GM12878 (cell line): ENCODE results near the gene ETNPPL. TPM values are rescaled to one million over a fixed set of nuclear protein-coding genes. Genes with fewer than 3 reads are reported as not detected.

Experiments used
- ATAC-seq: fragments of 200-7000 bp; cut with Tn5 transposase; 3 replicates; pipeline ENCODE4 v1.9.1; 2020; ENCODE audit warnings: mild to moderate bottlenecking, moderate library complexity
- BruUV-seq: library from RNA; stranded (reverse); fragments of 400-500 nt; replicated peaks from 2 replicates; lab custom pipeline; 2021; lab: Mats Ljungman, UMichigan
- CTCF ChIA-PET: fragments of 300-600 bp; sonication (Branson Sonifier 250); formaldehyde crosslinking; extraction: SDS; loops from one replicate; lab custom pipeline; 2021; ENCODE audit warnings: inconsistent platforms; lab: Yijun Ruan, JAX
- POLR2A ChIA-PET: fragments of 350-600 bp; formaldehyde crosslinking; extraction: SDS; loops from one replicate; lab custom pipeline; 2021; ENCODE audit warnings: inconsistent platforms; lab: Charles Lee
- RAD21 ChIA-PET: fragments of 300-600 bp; sonication (Branson Sonifier 250); formaldehyde crosslinking; loops from one replicate; lab custom pipeline; 2023; ENCODE audit warnings: antibody characterized with exemption; ENCODE audit not compliant: unreplicated experiment; lab: Charles Lee
- SMC1A ChIA-PET: fragments of 300-600 bp; sonication (Branson Sonifier 250); formaldehyde crosslinking; loops from one replicate; lab custom pipeline; 2023; ENCODE audit not compliant: unreplicated experiment, uncharacterized antibody; lab: Charles Lee
- DNase-seq: peaks from one replicate; pipeline ENCODE4 v3.0.0-alpha.2; 2011; ENCODE audit warnings: low read depth, low spot score
- FAIRE-seq: peaks from 3 replicates; lab custom pipeline; 2011; peaks lifted over from hg19 to GRCh38; lab: Jason Lieb, UNC
- H2AFZ ChIP-seq: 2 replicates; pipeline ENCODE4 v1.6.0; 2011; ENCODE audit warnings: low read depth, low read length, control low read depth; ENCODE audit not compliant: control insufficient read depth
- H3K27ac ChIP-seq: 2 replicates; pipeline ENCODE4 v1.5.1; 2011; ENCODE audit warnings: control low read depth; ENCODE audit not compliant: control insufficient read depth, insufficient read depth
- H3K27me3 ChIP-seq, 2 experiments: replicated peaks in 1 of 2; 2 replicates each; pipeline versions ENCODE4 v1.6.0 to v1.6.1; 2011; ENCODE audit warnings: low read length in 1 of 2; ENCODE audit not compliant: control insufficient read depth in 2 of 2, insufficient read depth in 2 of 2
- H3K36me3 ChIP-seq, 2 experiments: 2 replicates each; pipeline ENCODE4 v1.5.1; 2011; ENCODE audit warnings: low read length in 1 of 2; ENCODE audit not compliant: control insufficient read depth in 2 of 2, insufficient read depth in 2 of 2
- H3K4me1 ChIP-seq: 2 replicates; pipeline ENCODE4 v1.6.1; 2011; ENCODE audit warnings: mild to moderate bottlenecking, low read length, moderate library complexity, mixed read lengths; ENCODE audit not compliant: control insufficient read depth, insufficient read depth
- H3K4me2 ChIP-seq: 2 replicates; pipeline ENCODE4 v1.6.0; 2011; ENCODE audit warnings: control low read depth; ENCODE audit not compliant: control insufficient read depth, insufficient read depth
- H3K4me3 ChIP-seq: fragments of 200-600 bp; sonication (generic); 2 replicates; pipeline ENCODE4 v1.5.1; 2016
- H3K79me2 ChIP-seq: 2 replicates; pipeline ENCODE4 v1.6.0; 2011; ENCODE audit warnings: low read length; ENCODE audit not compliant: control insufficient read depth, insufficient read depth
- H3K9ac ChIP-seq: 2 replicates; pipeline ENCODE4 v1.8.0; 2011; ENCODE audit warnings: low read length, control low read depth, mixed read lengths; ENCODE audit not compliant: control insufficient read depth, insufficient read depth
- H3K9me3 ChIP-seq: replicated peaks from 3 replicates; pipeline ENCODE4 v1.5.1; 2011; ENCODE audit warnings: mild to moderate bottlenecking, low read length; ENCODE audit not compliant: control insufficient read depth, insufficient read depth
- H4K20me1 ChIP-seq: 2 replicates; pipeline ENCODE4 v1.6.0; 2011; ENCODE audit not compliant: control insufficient read depth, insufficient read depth
- BACH1 ChIP-seq: fragments of 450-650 bp; IDR thresholded peaks from 2 replicates; pipeline ENCODE4 v1.6.1; 2017; ENCODE audit warnings: mild to moderate bottlenecking, borderline replicate concordance
- E2F8 ChIP-seq: fragments of 450-650 bp; IDR thresholded peaks from 2 replicates; pipeline ENCODE4 v1.6.1; 2018; ENCODE audit warnings: mild to moderate bottlenecking, low read depth, moderate library complexity; ENCODE audit not compliant: partially characterized antibody
- GABPA ChIP-seq: IDR thresholded peaks from 2 replicates; pipeline ENCODE4 v1.6.1; 2014; ENCODE audit warnings: antibody characterized with exemption, low read depth, mild to moderate bottlenecking, inconsistent platforms
- HDAC6 ChIP-seq: fragments of 200-600 bp; sonication (generic); IDR thresholded peaks from one replicate; pipeline ENCODE4 v1.8.0; 2017; ENCODE audit warnings: antibody characterized with exemption; ENCODE audit not compliant: unreplicated experiment
- IKZF2 ChIP-seq, 2 experiments: fragments of 450-650 bp; IDR thresholded peaks; 2 replicates each; pipeline ENCODE4 v1.6.1; 2017; ENCODE audit warnings: mild to moderate bottlenecking in 2 of 2, moderate library complexity in 2 of 2
- KLF5 ChIP-seq: fragments of 450-650 bp; IDR thresholded peaks from 2 replicates; pipeline ENCODE4 v1.6.1; 2014; ENCODE audit warnings: mild to moderate bottlenecking; ENCODE audit not compliant: partially characterized antibody
- MEF2B ChIP-seq: fragments of 450-650 bp; IDR thresholded peaks from 2 replicates; pipeline ENCODE4 v1.6.1; 2018; ENCODE audit warnings: mild to moderate bottlenecking, moderate library complexity; ENCODE audit not compliant: partially characterized antibody, poor library complexity, severe bottlenecking
- MLLT1 ChIP-seq: fragments of 450-650 bp; IDR thresholded peaks from 2 replicates; pipeline ENCODE4 v1.6.1; 2016; ENCODE audit warnings: mild to moderate bottlenecking
- RBBP5 ChIP-seq: fragments of 200-600 bp; sonication (generic); conservative IDR thresholded peaks from 2 replicates; pipeline ENCODE4 v1.6.1; 2016
- SP1 ChIP-seq: IDR thresholded peaks from one replicate; pipeline ENCODE4 v1.6.1; 2011; ENCODE audit warnings: low read depth, low read length
- SPI1 ChIP-seq: IDR thresholded peaks from 2 replicates; pipeline ENCODE4 v1.6.1; 2011; ENCODE audit warnings: low read depth, mild to moderate bottlenecking, low read length, moderate library complexity, borderline replicate concordance; ENCODE audit not compliant: insufficient read depth
- ZSCAN29 ChIP-seq: fragments of 450-650 bp; IDR thresholded peaks from 2 replicates; pipeline ENCODE4 v1.6.1; 2017; ENCODE audit warnings: mild to moderate bottlenecking, moderate library complexity
- in situ Hi-C: fragments of 300-500 bp; cut with MboI; formaldehyde crosslinking; loops from 9 replicates; pipeline ENCODE4 v1.14.3; 2018; ENCODE audit warnings: mixed read lengths
- intact Hi-C: fragments of 100-400 bp; cut with micrococcal nuclease; formaldehyde crosslinking; loops from one replicate; pipeline ENCODE4 v1.14.2; 2022; ENCODE audit not compliant: unreplicated experiment
- polyA plus RNA-seq, 11 experiments: library from polyadenylated mRNA; depleted of rRNA in 4 of 11; unstranded in 6 of 11; stranded (reverse) in 5 of 11; fragments of >200 nt; fragmentation: Nextera tagmentation in 4 of 11; fragmentation: Illumina TruSeq in 1 of 11; extraction: Ambion mirVana in 4 of 11; extraction: Trizol in 1 of 11; gene quantifications; 1 replicate in 1 of 11; 2 replicates in 10 of 11; pipeline versions ENCODE4 v1.2.1 to v1.2.3, GENCODE V29; 2011 to 2016; ENCODE audit warnings: inconsistent platforms in 2 of 11, missing spikeins in 2 of 11, low read depth in 1 of 11
- total RNA-seq, 4 experiments: library from RNA; depleted of rRNA in 3 of 4; stranded (reverse); fragments of >200 nt in 3 of 4; fragmentation: Illumina TruSeq in 1 of 4; extraction: Trizol in 1 of 4; gene quantifications; 2 replicates each; pipeline versions ENCODE4 v1.2.1 to v1.2.3, GENCODE V29; 2013 to 2021
- TF ChIP-seq, protein P1 (sequence below): IDR thresholded peaks from 2 replicates; pipeline ENCODE4 v1.6.1; 2011; ENCODE audit warnings: mild to moderate bottlenecking, low read depth, low read length, moderate library complexity; ENCODE audit not compliant: insufficient replicate concordance

Gene ETNPPL
- total and polyA plus RNA-seq, 10 of the 15 experiments (the other 5 are each of a cell fraction or from before 2014, with no cell fraction given): not detected

- ATAC-seq (no peak), DNase-seq (no peak), FAIRE-seq (no peak)
- ChIA-PET SMC1A (no interaction called here), POLR2A (no interaction called here), CTCF (no interaction called here), RAD21 (no interaction called here)
- Histone ChIP-seq H3K27ac (no peak overlapping the region), H3K4me2 (no peak overlapping the region), H3K9me3 (no peaks in the 10 kb centered on the region), H3K4me3 (no peak overlapping the region), H2AFZ (no peak overlapping the region), H4K20me1 (no peaks in the 10 kb centered on the region), H3K27me3 (no peaks in the 10 kb centered on the region), H3K36me3 (no peaks in the 10 kb centered on the region), H3K79me2 (no peaks in the 10 kb centered on the region), H3K9ac (no peak overlapping the region), H3K4me1 (no peaks in the 10 kb centered on the region)
- intact Hi-C loops (no loop called here), in situ Hi-C loops (no loop called here)
- BruUV-seq: no TSS peak
- TF ChIP-seq MEF2B (no peak), E2F8 (no peak), KLF5 (no peak), IKZF2 (IDR thresholded peaks at IDR 0.05) (no peak), BACH1 (no peak), RBBP5 (no peak), MLLT1 (no peak), ZSCAN29 (no peak), SP1 (no peak), SPI1 (no peak), HDAC6 (no peak), GABPA (no peak)
- TF ChIP-seq, protein P1, sequence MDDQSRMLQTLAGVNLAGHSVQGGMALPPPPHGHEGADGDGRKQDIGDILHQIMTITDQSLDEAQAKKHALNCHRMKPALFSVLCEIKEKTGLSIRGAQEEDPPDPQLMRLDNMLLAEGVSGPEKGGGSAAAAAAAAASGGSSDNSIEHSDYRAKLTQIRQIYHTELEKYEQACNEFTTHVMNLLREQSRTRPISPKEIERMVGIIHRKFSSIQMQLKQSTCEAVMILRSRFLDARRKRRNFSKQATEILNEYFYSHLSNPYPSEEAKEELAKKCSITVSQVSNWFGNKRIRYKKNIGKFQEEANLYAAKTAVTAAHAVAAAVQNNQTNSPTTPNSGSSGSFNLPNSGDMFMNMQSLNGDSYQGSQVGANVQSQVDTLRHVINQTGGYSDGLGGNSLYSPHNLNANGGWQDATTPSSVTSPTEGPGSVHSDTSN: no peak
These were observed 17.1 kb upstream of the ETNPPL start for GRCh38 chr4:108779958-108780357.
